H54 (cell line): ENCODE data around the gene MUC2.
"Not testable (repeated sequence)": the region's sequence is repeated elsewhere in the genome, so short reads cannot be mapped to it uniquely, and the experiment has no call there.

ENCODE experiments used
- DNase-seq: peaks from one replicate; pipeline ENCODE4 v3.0.0; 2011; ENCODE audit warnings: low spot score, mixed read lengths; ENCODE audit not compliant: insufficient read length
- FAIRE-seq: peaks from 3 replicates; lab custom pipeline; 2011; peaks lifted over from hg19 to GRCh38; lab: Jason Lieb, UNC
- POLR2A ChIP-seq: IDR thresholded peaks from 2 replicates; pipeline ENCODE4 v1.6.1; 2011; ENCODE audit warnings: low read depth, mild to moderate bottlenecking, low read length

Gene MUC2

GRCh38 chr11:1109918-1110705 lies 35.4 kb downstream of the MUC2 start:
- FAIRE-seq (no peak), DNase-seq (no peak)
- TF ChIP-seq POLR2A, result no peak

GRCh38 chr11:1111545-1112212 lies 37.0 kb downstream of the MUC2 start:
- no peak for TF ChIP-seq POLR2A
- no peak for FAIRE-seq
- DNase-seq, result no peak

- FAIRE-seq (no peak), DNase-seq (no peak)
- TF ChIP-seq POLR2A, result no peak
Measured at GRCh38 chr11:1112351-1113191, 37.9 kb downstream of the MUC2 start.

GRCh38 chr11:1113405-1114201 lies 38.9 kb downstream of the MUC2 start:
- TF ChIP-seq POLR2A, result no peak
- no peak for DNase-seq
- no peak for FAIRE-seq

- FAIRE-seq, DNase-seq: not testable (repeated sequence)
Measured at GRCh38 chr11:1115292-1115691, 40.6 kb downstream of the MUC2 start.

- DNase-seq (no peak), FAIRE-seq (no peak)
- no peak for TF ChIP-seq POLR2A
Measured at GRCh38 chr11:1116104-1116503, 41.4 kb downstream of the MUC2 start.

- no peak for FAIRE-seq
- no peak for DNase-seq
- TF ChIP-seq POLR2A, result no peak
Measured at GRCh38 chr11:1116666-1117390, 42.2 kb downstream of the MUC2 start.

- no peak for TF ChIP-seq POLR2A
- no peak for FAIRE-seq
- DNase-seq, result no peak
Measured at GRCh38 chr11:1117992-1118391, 43.3 kb downstream of the MUC2 start.

GRCh38 chr11:1118755-1119603 lies 44.3 kb downstream of the MUC2 start:
- DNase-seq (no peak), FAIRE-seq (no peak)
- no peak for TF ChIP-seq POLR2A

- FAIRE-seq (no peak), DNase-seq (no peak)
- TF ChIP-seq POLR2A, result no peak
Measured at GRCh38 chr11:1119604-1120146, 45.0 kb downstream of the MUC2 start.

- no peak for FAIRE-seq
- no peak for DNase-seq
- TF ChIP-seq POLR2A, result no peak
Measured at GRCh38 chr11:1120532-1121330, 46.1 kb downstream of the MUC2 start.
